Tibial artery (tissue), 4 donors: ENCODE results near the gene TMCC2.

ENCODE experiments used
- DNase-seq, 2 donors: peaks; one replicate each; pipeline ENCODE4 v3.0.0-alpha.2; 2019
- H3K27ac ChIP-seq, 2 donors: fragments of 200-600 bp; sonication (generic) in 1 of 2; 1 replicate in 1 of 2; 2 replicates in 1 of 2; pipeline ENCODE4 v1.5.1; 2018 to 2019; ENCODE audit warnings: mild to moderate bottlenecking in 1 of 2
- H3K27me3 ChIP-seq, 2 donors: fragments of 200-600 bp; sonication (generic) in 1 of 2; one replicate each; pipeline versions ENCODE4 v1.5.1 to v1.6.0; 2016 to 2019
- H3K36me3 ChIP-seq, 3 donors: fragments of 200-600 bp; sonication (generic) in 2 of 3; one replicate each; pipeline ENCODE4 v1.5.1; 2016 to 2019; ENCODE audit warnings: mild to moderate bottlenecking in 2 of 3
- H3K4me1 ChIP-seq, 4 donors: fragments of 200-600 bp; sonication (generic) in 2 of 4; 1 replicate in 3 of 4; 2 replicates in 1 of 4; pipeline ENCODE4 v1.5.1; 2016 to 2019
- H3K4me3 ChIP-seq, 2 donors: fragments of 200-600 bp; sonication (generic) in 1 of 2; 1 replicate in 1 of 2; 2 replicates in 1 of 2; pipeline ENCODE4 v1.5.1; 2018 to 2019; ENCODE audit warnings: mild to moderate bottlenecking in 2 of 2
- H3K9me3 ChIP-seq, 3 donors: fragments of 200-600 bp; sonication (generic) in 1 of 3; one replicate each; pipeline ENCODE4 v1.5.1; 2016 to 2019
- intact Hi-C: fragments of 100-400 bp; cut with DNase I; formaldehyde crosslinking; loops from one replicate; pipeline ENCODE4 v1.15.0; 2023; ENCODE audit warnings: low total_unique reads
- TF ChIP-seq, protein P1 (sequence below), 2 experiments: fragments of 200-600 bp in 1 of 2; fragments of 450-650 bp in 1 of 2; IDR thresholded peaks; one replicate each; pipeline ENCODE4 v1.5.1; 2017 to 2019; ENCODE audit warnings: antibody characterized with exemption in 2 of 2, mild to moderate bottlenecking in 1 of 2, moderate library complexity in 1 of 2

The TMCC2 gene

DNA sequence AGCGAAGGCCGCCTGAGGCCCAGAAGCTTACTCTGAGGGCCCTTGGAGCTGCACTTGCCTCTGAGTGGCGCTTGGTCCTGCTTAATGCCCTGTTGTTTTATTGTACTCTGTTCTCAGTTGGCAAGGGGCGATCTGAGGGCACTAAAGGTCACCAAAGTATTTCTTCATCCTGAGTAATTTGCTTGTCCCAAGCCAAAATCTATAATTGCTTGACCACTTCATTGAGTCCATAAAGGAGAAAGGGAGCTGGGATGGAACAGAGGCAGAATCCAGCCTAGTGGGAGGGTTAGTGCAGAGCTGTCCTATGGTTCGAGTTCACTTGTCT lies 94.2 kb downstream of the TMCC2 start:
- peaks cover 0 to 7% of the 10 kb centered on the region in 2 donors for H3K27me3 ChIP-seq
- peak overlapping the region; percentile 58 to 68 for H3K4me3 ChIP-seq
- no peaks in the 10 kb centered on the region for H3K36me3 ChIP-seq
- peaks cover 0 to 42% (median 21%) of the 10 kb centered on the region in 4 donors for H3K4me1 ChIP-seq
- TF ChIP-seq, protein P1, sequence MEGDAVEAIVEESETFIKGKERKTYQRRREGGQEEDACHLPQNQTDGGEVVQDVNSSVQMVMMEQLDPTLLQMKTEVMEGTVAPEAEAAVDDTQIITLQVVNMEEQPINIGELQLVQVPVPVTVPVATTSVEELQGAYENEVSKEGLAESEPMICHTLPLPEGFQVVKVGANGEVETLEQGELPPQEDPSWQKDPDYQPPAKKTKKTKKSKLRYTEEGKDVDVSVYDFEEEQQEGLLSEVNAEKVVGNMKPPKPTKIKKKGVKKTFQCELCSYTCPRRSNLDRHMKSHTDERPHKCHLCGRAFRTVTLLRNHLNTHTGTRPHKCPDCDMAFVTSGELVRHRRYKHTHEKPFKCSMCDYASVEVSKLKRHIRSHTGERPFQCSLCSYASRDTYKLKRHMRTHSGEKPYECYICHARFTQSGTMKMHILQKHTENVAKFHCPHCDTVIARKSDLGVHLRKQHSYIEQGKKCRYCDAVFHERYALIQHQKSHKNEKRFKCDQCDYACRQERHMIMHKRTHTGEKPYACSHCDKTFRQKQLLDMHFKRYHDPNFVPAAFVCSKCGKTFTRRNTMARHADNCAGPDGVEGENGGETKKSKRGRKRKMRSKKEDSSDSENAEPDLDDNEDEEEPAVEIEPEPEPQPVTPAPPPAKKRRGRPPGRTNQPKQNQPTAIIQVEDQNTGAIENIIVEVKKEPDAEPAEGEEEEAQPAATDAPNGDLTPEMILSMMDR (IDR thresholded peaks at IDR 0.05): no peak
- DNase-seq: no peak
- no peaks in the 10 kb centered on the region for H3K9me3 ChIP-seq
- intact Hi-C loops: no loop called here
- H3K27ac ChIP-seq: peak overlapping the region in 1 of 2 donors; percentile 29
